Fibroblast of skin of back (primary cell): ENCODE results near the gene ATXN10.
"Not testable (repeated sequence)": the region's sequence is repeated elsewhere in the genome, so short reads cannot be mapped to it uniquely, and the experiment has no call there.

Experiments used
- DNase-seq: peaks from one replicate; pipeline ENCODE4 v3.0.0-alpha.2; 2013

Gene ATXN10

DNA sequence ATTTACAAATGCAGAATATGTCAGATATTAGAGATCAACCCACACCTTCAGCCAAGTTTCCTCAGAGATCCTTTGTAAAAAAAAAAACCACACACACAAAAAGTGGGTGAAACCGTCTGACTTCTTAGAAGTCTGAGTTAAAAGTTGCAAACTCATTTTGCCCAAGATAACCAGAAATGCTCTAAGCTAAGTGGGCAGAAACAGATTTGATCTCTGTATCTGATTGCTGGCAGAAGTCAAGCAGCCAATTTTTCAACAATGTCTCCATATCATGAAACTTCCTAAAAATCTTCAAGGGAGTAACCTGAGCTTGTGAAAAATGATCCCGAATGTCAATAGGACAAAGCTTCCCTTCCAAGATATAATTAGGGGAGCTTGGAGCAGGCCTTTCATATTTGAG lies 28.6 kb upstream of the ATXN10 start:
- no peak for DNase-seq

DNA sequence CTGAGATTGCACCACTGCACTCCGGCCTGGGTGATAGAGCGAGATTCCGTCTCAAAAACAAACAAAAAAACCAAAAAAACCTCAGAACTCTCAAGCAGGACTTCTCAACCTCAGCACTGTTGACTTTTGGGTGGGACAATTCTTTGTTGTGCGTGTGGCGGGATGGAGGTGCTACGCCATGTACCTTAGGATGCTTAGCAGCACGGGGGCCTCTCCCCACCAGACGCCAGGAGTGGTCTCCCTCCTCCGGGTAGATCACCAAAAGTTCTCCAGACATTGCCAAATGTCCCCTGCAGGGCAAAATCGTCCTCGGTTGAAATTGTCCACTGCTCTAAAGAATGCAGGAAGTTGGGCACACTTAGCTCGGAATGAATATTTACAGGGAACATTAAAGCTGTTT lies 26.9 kb upstream of the ATXN10 start:
- no peak for DNase-seq

DNA sequence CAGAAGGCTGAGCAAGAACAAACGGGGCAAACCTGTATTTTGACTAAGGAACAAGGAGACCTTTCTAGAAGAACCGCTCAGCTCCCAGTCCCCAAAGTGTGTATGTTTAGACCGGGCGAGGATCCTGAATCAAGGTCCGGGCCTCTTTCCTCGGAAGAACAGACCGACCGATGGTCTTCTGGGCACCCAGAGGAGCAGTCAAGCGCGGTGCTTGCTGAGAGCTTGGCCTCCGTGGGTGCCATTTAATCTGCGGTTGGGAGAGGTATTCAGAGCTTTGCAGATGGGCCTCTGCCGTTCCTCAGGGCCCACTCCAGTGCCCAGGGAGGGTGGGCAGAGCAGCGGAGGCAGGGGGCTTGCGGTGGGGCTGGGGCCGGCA lies 26.5 kb upstream of the ATXN10 start:
- no peak for DNase-seq

- DNase-seq, result peak; percentile 46
Measured at GRCh38 chr22:45645526-45646414, 25.9 kb upstream of the ATXN10 start.

DNA sequence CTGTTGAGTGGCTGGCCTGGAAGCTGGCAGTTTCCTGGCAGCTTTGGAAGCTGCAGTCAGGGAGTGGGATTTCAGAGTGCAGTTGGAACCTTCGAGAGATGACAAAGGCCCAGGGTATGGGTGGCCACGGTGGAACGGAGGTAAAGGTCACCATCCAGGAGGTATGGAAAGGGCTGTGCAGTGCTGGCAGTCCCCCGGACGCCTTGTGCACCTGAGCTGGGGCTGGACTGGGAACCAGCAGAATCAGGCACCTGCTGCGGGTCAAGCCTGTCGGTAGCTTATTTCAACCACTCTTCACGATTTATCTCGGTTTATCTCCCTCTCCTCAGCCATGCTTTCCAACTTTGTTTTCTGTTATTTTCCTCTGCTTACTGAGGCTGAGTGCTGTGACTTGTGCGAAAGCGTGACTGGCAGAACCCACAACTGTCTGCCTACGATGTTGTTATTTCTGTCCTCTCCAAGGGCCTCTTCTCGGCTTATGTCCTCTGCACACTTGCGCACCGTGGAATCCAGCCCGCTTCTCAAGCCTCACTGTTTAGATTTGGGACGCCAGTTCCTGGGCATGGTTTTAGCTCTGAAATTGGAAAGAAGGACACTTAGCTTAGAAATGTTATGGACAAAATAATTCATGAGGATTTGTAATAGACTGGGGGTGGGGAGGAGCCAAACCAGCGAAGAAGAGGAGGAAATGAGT lies 24.0 kb upstream of the ATXN10 start:
- no peak for DNase-seq

DNA sequence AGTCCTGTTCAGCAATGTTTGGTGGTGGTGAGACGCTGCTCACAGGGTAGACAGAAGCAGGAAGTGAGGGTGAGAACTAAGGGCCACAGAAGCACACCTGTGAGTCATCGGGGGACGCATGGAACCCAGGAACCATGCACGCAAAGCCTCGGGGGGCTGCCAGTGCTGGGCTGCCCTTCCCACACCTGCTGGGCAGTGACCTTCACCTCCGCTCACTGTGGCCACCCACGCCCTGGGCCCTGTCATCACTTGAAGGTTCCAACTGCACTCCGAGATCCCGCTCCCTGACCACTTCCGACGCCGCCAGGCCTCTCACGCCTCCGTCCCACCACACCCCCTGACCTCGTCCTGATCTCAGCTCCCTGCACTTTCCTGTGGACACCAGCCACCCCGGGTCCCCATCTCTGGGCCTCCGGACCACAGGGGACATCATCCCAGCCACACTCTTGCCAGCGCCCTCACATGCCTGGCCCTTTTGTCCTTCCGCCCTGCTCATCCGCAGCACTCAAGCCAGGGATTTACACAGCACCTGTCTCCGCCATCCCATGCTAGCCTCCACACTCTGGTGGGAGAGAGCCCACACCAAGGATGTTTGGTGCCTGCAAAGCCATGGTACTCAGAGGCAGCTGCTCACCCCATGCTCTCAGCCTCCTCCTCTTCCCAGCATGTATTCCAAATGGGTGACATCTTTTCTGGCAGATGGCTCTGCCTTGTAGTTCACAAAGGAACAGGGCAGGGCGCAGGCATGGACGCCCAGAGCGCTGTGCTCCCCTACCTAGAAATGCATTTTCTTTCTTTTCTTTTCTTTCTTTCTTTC lies 23.1 kb upstream of the ATXN10 start:
- no peak for DNase-seq

DNA sequence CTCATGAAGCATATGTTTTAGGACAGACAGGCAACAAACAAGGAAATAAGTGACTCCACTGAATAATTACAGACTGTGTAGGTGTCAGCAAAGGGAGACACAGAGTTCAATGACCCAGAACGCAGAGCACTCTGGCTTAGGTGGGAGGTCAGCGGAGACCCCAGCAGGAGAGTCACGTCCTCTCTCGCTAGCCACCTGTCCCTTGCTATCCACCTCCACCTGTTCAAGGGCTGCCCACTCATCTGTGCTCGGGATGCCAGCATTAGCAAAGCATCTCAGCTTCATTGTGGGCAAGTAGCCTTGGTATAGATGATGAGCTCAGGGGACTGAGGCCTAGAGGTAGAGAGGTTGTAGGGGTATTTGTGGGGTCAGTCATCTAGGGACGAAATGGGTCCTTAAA lies 21.8 kb upstream of the ATXN10 start:
- no peak for DNase-seq

GRCh38 chr22:45650721-45651120 lies 20.9 kb upstream of the ATXN10 start:
- DNase-seq, result no peak

DNA sequence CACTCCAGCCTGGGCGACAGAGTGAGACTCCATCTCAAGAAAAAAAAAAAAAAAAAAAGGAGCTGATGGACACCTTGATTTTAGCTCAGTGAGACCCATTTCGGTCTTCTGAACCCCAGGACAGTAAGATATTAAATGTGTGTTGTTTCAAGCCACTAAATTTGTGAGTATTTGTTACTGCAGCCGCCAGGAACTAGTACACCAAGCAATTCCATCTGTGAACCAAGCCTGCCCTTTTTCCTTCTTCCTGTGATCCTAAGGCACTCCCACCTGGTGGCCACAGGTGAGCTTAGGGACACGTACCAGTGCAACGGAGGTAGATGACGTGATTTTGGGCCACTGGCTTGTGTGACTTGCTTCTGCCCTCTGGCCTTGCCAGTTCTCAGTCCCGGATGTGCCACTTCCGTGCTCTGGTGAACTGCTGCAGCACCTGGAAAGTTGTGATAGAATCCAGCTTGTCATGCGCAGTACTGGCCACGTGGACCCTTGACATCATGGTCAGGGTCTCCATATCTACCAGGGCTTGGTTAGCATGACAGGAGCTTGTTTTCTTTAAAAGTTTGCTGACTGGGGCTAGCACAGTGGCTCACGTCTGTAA lies 19.6 kb upstream of the ATXN10 start:
- no peak for DNase-seq

GRCh38 chr22:45656577-45656976 lies 15.1 kb upstream of the ATXN10 start:
- DNase-seq, result no peak

GRCh38 chr22:45657701-45658100 lies 13.9 kb upstream of the ATXN10 start:
- DNase-seq, result no peak

DNA sequence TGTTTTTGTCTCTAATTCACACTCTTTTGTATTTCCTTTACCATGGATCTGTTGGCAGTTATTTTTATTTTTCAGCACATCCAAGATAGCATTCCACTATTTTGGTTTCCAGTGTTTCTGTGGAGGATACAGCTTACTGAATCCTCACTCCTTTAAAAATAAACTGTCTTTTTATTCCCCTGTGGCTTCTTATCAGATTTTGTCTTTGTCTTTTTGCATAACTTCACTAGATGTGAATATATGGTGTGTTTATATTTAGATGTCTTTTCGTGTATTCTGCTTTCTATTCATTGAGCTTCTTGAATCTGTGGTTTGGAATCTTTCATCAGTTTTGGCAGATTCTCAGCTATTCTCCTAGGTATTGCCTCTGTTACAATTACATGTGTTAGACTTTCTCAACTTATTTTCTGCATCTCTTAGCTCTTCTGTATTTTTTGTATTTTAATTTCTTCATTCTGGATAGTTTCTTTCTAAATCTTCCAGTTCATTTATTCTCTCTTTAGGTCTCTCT lies 7.4 kb upstream of the ATXN10 start:
- DNase-seq, result no peak

DNA sequence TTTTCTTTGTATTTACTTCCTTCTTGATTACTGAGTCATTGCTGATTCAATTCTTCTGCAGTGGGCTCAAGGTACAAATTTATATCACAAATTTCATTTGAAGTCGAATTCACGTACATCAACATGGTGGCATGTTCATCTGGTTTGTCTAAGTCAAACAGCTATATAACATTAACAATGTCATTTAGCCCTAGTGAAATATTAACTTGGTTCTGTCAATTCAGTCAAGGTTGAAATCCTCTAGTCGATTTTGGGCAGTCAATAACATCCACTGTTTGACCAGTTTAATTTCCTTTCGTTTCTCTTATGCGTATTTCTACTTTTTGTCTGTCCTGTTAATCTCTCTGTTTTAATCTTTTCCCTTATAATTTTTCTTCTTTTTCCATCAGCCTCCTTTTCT lies 4.1 kb upstream of the ATXN10 start:
- DNase-seq, result no peak

- DNase-seq, result not testable (repeated sequence)
Measured at GRCh38 chr22:45670363-45670762, 1.3 kb upstream of the ATXN10 start.

DNA sequence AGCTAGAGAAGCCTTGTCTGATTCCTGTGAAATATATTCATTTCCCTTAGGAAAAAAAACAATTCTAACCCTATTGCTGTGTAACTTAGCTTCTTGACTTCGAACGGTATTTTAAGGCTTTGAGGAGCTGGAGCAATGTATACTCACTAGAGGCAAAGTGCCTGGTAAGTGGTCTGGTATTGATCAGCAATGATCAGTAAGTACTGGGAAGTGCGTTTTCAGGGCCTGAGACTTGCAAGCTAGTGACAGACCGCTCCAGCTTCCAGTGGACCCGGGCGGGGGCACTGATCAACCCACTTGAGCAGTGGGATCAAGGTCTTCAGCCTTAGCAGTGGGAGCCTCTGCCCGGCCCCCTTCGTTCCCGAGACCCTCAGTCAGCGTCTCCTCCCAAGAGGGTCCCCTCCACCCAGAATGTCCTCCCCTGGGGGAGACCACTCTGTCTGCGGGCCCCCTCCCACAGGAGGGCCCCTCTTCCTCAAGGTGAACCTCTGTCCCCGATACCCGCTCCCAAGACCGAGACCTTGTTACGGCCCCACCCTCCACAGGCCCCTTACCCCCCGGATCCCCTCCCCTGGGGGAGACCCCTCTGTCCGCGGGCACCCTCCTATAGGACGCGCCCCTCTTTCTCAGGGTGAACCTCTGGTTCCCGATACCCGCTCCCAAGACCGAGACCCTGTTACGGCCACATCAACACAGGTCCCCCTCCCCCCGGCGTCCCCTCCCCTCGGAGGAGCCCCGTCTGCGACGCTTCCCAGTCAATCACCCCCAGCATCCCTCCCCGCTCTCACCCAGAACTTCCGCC lies 452 bp upstream of the ATXN10 start:
- no peak for DNase-seq

DNA sequence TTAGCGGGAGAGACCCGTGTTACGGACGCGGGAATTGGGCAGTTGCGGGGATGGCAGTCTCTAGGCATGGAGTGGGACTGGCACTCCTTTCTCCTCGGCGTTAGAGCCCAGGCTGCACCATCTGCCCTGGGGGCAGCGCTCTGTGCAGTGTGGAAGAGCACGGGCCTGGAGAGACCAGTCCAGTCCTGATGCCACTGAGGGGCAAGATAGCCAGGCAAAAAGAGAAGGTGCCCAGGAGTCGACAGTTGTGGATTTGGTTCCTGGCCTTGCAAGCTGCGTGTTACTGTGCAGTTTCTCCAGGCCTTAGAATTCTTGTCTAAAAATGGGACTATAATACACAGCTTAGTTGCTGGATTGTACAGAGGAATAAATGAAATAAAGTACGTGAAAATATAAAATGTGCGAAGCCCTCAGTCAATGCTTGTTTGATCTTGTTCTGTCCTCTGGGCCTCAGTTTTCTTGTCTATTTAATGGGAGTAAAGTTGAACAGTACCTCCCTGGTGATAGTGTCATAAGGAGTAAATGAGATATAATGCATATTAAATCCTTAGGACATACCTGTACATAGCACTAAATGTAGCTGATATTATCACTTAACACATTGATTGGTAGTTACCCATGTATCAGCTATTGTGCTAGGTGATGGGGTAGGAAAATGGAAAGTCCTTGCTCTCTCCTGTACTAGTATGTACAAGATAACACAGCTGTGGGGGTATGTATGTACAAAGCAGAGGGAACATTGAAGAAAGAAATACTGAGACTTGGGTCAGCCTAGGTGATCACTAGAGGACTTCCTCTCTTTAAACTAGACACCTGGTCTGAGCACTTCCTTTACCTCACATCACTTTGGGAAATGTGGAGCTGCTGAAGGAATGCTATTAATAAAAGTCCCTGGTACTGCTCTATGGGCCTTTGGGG lies 1.2 kb downstream of the ATXN10 start:
- no peak for DNase-seq

DNA sequence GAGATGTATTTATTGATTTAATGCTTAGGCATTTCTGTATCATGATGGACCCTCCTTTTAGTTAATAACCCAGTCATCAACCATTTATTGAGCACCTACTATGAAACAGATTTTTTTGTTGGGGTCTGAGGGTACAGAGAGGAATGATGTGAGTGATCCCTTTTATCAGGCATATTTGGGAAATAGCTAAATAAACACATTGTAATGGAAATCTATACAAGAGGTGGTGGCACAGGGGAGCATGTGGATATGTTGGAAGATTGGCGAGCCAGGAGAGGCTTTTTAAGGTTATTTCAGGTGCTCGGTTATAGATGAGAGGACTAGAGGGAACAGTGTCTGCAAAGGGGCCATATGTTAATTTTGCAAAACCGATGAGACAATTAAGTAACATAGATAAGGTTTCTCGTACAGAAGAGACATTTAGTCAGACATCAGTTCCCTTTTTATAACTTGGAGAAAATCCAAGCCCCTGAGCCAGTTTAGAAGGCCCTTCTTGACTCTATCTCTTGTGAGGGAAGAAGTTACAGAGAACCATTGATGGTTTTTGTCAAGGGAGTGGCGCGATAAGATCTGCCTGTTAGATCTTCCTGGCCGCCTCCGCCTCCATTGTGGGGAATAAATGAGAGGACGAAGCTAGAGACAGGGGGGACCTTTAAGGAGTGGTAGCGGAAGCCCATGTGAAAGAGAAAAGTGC lies 2.0 kb downstream of the ATXN10 start:
- no peak for DNase-seq

- DNase-seq, result no peak
Measured at GRCh38 chr22:45676024-45676423, 4.4 kb downstream of the ATXN10 start.

GRCh38 chr22:45677063-45677462 lies 5.4 kb downstream of the ATXN10 start:
- no peak for DNase-seq
